Lung (tissue), 12 donors: ENCODE measurements around the gene DET1. TPM values are rescaled to one million over a fixed set of nuclear protein-coding genes. Genes with fewer than 3 reads are reported as not detected.

ENCODE experiments used
- ATAC-seq: fragments of 200-7000 bp; cut with Tn5 transposase; one replicate; pipeline ENCODE4 v1.9.1; 2020; ENCODE audit warnings: moderate number of reproducible peaks; ENCODE audit not compliant: insufficient read depth, low FRiP score
- DNase-seq, 3 donors: peaks; one replicate each; pipeline ENCODE4 v3.0.0-alpha.2; 2013 to 2017
- H3K27ac ChIP-seq, 2 donors: one replicate each; pipeline ENCODE4 v1.5.1; 2013; ENCODE audit warnings: mild to moderate bottlenecking in 2 of 2, moderate library complexity in 2 of 2, control low read depth in 1 of 2, inconsistent platforms in 1 of 2, low read depth in 1 of 2, low read length in 1 of 2
- H3K27me3 ChIP-seq, 3 donors: one replicate each; pipeline ENCODE4 v1.5.1; 2013; ENCODE audit warnings: low read length in 2 of 3; ENCODE audit not compliant: control insufficient read depth in 3 of 3, insufficient read depth in 3 of 3
- H3K36me3 ChIP-seq, 4 donors: one replicate each; pipeline ENCODE4 v1.5.1; 2013; ENCODE audit warnings: low read length in 4 of 4, mild to moderate bottlenecking in 1 of 4, moderate library complexity in 1 of 4; ENCODE audit not compliant: control insufficient read depth in 4 of 4, insufficient read depth in 4 of 4
- H3K4me1 ChIP-seq, 5 donors: one replicate each; pipeline ENCODE4 v1.5.1; 2013; ENCODE audit warnings: low read length in 5 of 5, mild to moderate bottlenecking in 2 of 5, moderate library complexity in 1 of 5; ENCODE audit not compliant: control insufficient read depth in 5 of 5, insufficient read depth in 5 of 5
- H3K4me3 ChIP-seq: one replicate; pipeline ENCODE4 v1.5.1; 2013; ENCODE audit warnings: mild to moderate bottlenecking, control low read depth, moderate library complexity
- H3K9ac ChIP-seq, 2 donors: one replicate each; pipeline ENCODE4 v1.5.1; 2013; ENCODE audit warnings: low read length in 2 of 2, control low read depth in 1 of 2; ENCODE audit not compliant: insufficient read depth in 1 of 2
- H3K9me3 ChIP-seq, 4 donors: one replicate each; pipeline ENCODE4 v1.5.1; 2013; ENCODE audit warnings: low read length in 3 of 4, mild to moderate bottlenecking in 1 of 4, moderate library complexity in 1 of 4; ENCODE audit not compliant: control insufficient read depth in 4 of 4, insufficient read depth in 3 of 4
- CTCF ChIP-seq: IDR thresholded peaks from 2 replicates; pipeline ENCODE4 v1.5.1; 2012; ENCODE audit warnings: mild to moderate bottlenecking; ENCODE audit errors: control extremely low read depth, extremely low read depth
- WGBS, 2 donors: extraction: QIAGEN DNeasy Blood & Tissue Kit; methylation state at CpG; one replicate each; pipeline ENCODE4 v1.1.7; 2013; 5-methylcytosine and 5-hydroxymethylcytosine counted together
- polyA plus RNA-seq, 2 donors: library from polyadenylated mRNA; stranded (reverse); fragments of 200-250 nt; gene quantifications; one replicate each; pipeline ENCODE4 v1.2.1, GENCODE V29; 2013
- total RNA-seq, 2 donors: library from RNA; depleted of rRNA in 1 of 2; stranded (reverse); fragments of >200 nt in 1 of 2; gene quantifications; one replicate each; pipeline ENCODE4 v1.2.1, GENCODE V29; 2014 to 2021
- donor health status: control.
- donor health status: control.
- donor health status: Bipolar disorder and iron deficiency.
- donor health status: healthy.
- donor health status: DM: yes; HTN: yes; CAD: no.

DET1 gene
- total and polyA plus RNA-seq, 4 donors = 2.9 to 13.7 (median 4.4) TPM

- H3K4me3 ChIP-seq = no peak overlapping the region
- WGBS, 2 donors = 93 to 95% methylated on average over 3 of the region's 3 CpGs
- TF ChIP-seq CTCF = no peak
- H3K9me3 ChIP-seq = no peaks in the 10 kb centered on the region
- H3K36me3 ChIP-seq = peaks cover 3 to 11% (median 4%) of the 10 kb centered on the region in 4 donors
- H3K27me3 ChIP-seq = no peaks in the 10 kb centered on the region
- H3K4me1 ChIP-seq = no peaks in the 10 kb centered on the region
- no peak for ATAC-seq
- H3K27ac ChIP-seq = no peak overlapping the region
- DNase-seq = no peak
- no peak overlapping the region for H3K9ac ChIP-seq
Measured at GRCh38 chr15:88518903-88519302, 27.6 kb downstream of the DET1 start.

- Histone ChIP-seq H3K9ac (no peak overlapping the region), H3K27me3 (no peaks in the 10 kb centered on the region), H3K9me3 (no peaks in the 10 kb centered on the region), H3K36me3 (peaks cover 19 to 41% (median 24%) of the 10 kb centered on the region in 4 donors), H3K27ac (no peak overlapping the region), H3K4me1 (no peaks in the 10 kb centered on the region), H3K4me3 (no peak overlapping the region)
- ATAC-seq (no peak), DNase-seq (no peak)
- no peak for TF ChIP-seq CTCF
- 94 to 95% methylated on average over 5 of the region's 5 CpGs for WGBS, 2 donors
Measured at GRCh38 chr15:88513195-88513594, 33.3 kb downstream of the DET1 start.

GRCh38 chr15:88512601-88513000, 33.9 kb downstream of the DET1 start:
- DNase-seq = no peak
- Histone ChIP-seq H3K27ac (no peak overlapping the region), H3K36me3 (peaks cover 19 to 43% (median 24%) of the 10 kb centered on the region in 4 donors), H3K9me3 (no peaks in the 10 kb centered on the region), H3K4me1 (no peaks in the 10 kb centered on the region), H3K27me3 (no peaks in the 10 kb centered on the region), H3K4me3 (no peak overlapping the region), H3K9ac (no peak overlapping the region)
- no peak for TF ChIP-seq CTCF
- 97% methylated on average over 5 of the region's 5 CpGs for WGBS, 2 donors
- ATAC-seq = no peak

- H3K4me3 ChIP-seq = no peak overlapping the region
- no peaks in the 10 kb centered on the region for H3K4me1 ChIP-seq
- no peak for DNase-seq
- peaks cover 19 to 40% (median 24%) of the 10 kb centered on the region in 4 donors for H3K36me3 ChIP-seq
- no peaks in the 10 kb centered on the region for H3K27me3 ChIP-seq
- TF ChIP-seq CTCF = no peak
- ATAC-seq = no peak
- no peaks in the 10 kb centered on the region for H3K9me3 ChIP-seq
- H3K27ac ChIP-seq = no peak overlapping the region
- 81 to 87% methylated on average over 3 of the region's 3 CpGs for WGBS, 2 donors
- H3K9ac ChIP-seq = no peak overlapping the region
Measured at GRCh38 chr15:88512078-88512477, 34.4 kb downstream of the DET1 start.
